Brain microvascular endothelial cell (primary cell): ENCODE results near the gene ELF1.
"Not testable (repeated sequence)": the region's sequence is repeated elsewhere in the genome, so short reads cannot be mapped to it uniquely, and the experiment has no call there.

Source experiments
- DNase-seq: peaks from one replicate; pipeline ENCODE4 v3.0.0-alpha.2; 2020
- H3K27ac ChIP-seq: fragments of 250-450 bp; sonication (Bioruptor Pico); 2 replicates; pipeline ENCODE4 v1.5.1; 2020; ENCODE audit warnings: mild to moderate bottlenecking, moderate library complexity
- H3K27me3 ChIP-seq: fragments of 250-450 bp; sonication (Bioruptor Pico); replicated peaks from 2 replicates; pipeline ENCODE4 v1.5.1; 2020; ENCODE audit warnings: mild to moderate bottlenecking
- H3K36me3 ChIP-seq: fragments of 250-450 bp; sonication (Bioruptor Pico); replicated peaks from 2 replicates; pipeline ENCODE4 v1.5.1; 2020; ENCODE audit warnings: mild to moderate bottlenecking
- H3K4me3 ChIP-seq: 2 replicates; pipeline ENCODE4 v1.5.1; 2011; ENCODE audit warnings: low read depth, mild to moderate bottlenecking, control low read depth, low read length, moderate library complexity
- in situ Hi-C: cut with HindIII; loops from 2 replicates; pipeline ENCODE4 v1.10.0; 2017; ENCODE audit warnings: low sequenced_read_pairs, low pct_ligation_motif_present
- TF ChIP-seq, protein P1 (sequence below): IDR thresholded peaks from 2 replicates; pipeline ENCODE4 v1.5.1; 2011; ENCODE audit warnings: low read depth, mild to moderate bottlenecking, moderate library complexity, low read length, control low read depth, inconsistent platforms; ENCODE audit errors: missing control alignments

ELF1 gene

DNA sequence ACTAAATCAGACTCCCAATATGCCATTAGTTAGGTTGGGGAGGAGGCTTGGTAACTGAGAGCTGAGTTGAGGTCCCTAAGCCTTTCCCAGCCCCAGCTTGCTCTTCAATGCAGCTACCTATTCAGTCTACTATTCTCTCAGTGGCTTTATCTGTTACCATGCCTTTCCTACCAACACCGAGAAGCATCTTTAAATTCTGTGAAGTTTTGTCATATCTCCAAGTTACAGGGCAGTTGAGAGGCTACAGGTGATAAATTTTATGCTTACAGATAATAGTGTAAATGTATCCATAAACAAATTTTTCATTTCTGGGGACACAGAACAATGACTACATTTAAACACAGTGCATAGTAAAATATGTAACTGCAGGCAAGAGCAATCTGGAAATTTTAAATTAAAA is 110.6 kb downstream of the ELF1 start:
- TF ChIP-seq, protein P1, sequence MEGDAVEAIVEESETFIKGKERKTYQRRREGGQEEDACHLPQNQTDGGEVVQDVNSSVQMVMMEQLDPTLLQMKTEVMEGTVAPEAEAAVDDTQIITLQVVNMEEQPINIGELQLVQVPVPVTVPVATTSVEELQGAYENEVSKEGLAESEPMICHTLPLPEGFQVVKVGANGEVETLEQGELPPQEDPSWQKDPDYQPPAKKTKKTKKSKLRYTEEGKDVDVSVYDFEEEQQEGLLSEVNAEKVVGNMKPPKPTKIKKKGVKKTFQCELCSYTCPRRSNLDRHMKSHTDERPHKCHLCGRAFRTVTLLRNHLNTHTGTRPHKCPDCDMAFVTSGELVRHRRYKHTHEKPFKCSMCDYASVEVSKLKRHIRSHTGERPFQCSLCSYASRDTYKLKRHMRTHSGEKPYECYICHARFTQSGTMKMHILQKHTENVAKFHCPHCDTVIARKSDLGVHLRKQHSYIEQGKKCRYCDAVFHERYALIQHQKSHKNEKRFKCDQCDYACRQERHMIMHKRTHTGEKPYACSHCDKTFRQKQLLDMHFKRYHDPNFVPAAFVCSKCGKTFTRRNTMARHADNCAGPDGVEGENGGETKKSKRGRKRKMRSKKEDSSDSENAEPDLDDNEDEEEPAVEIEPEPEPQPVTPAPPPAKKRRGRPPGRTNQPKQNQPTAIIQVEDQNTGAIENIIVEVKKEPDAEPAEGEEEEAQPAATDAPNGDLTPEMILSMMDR = no peak
- no peak for DNase-seq
- no peaks in the 10 kb centered on the region for H3K36me3 ChIP-seq
- no peak overlapping the region for H3K4me3 ChIP-seq
- in situ Hi-C loops = no loop called here
- H3K27me3 ChIP-seq = no peaks in the 10 kb centered on the region
- no peak overlapping the region for H3K27ac ChIP-seq

DNA sequence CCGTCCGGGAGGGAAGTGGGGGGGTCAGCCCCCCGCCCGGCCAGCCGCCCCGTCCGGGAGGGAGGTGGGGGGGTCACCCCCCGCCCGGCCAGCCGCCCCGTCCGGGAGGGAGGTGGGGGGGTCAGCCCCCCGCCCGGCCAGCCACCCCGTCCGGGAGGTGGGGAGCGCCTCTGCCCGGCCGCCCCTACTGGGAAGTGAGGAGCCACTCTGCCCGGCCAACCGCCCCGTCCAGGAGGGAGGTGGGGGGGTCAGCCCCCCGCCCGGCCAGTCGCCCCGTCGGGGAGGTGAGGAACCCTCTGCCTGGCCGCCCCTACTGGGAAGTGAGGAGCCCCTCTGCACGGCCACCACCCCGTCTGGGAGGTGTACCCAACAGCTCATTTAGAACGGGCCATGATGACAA is 118.1 kb downstream of the ELF1 start:
- H3K4me3 ChIP-seq, in situ Hi-C loops, H3K27me3 ChIP-seq, H3K36me3 ChIP-seq, DNase-seq, H3K27ac ChIP-seq: not testable (repeated sequence)

DNA sequence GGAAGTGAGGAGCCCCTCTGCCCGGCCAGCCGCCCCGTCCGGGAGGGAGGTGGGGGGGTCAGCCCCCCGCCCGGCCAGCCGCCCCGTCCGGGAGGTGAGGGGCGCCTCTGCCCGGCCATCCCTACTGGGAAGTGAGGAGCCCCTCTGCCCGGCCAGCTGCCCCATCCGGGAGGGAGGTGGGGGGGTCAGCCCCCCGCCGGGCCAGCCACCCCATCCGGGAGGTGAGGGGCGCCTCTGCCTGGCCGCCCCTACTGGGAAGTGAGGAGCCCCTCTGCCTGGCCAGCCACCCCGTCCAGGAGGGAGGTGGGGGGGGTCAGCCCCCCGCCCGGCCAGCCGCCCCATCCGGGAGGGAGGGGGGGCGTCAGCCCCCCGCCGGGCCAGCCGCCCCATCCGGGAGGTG is 118.5 kb downstream of the ELF1 start:
- in situ Hi-C loops, DNase-seq, H3K27me3 ChIP-seq, H3K4me3 ChIP-seq, H3K36me3 ChIP-seq, H3K27ac ChIP-seq: not testable (repeated sequence)

DNA sequence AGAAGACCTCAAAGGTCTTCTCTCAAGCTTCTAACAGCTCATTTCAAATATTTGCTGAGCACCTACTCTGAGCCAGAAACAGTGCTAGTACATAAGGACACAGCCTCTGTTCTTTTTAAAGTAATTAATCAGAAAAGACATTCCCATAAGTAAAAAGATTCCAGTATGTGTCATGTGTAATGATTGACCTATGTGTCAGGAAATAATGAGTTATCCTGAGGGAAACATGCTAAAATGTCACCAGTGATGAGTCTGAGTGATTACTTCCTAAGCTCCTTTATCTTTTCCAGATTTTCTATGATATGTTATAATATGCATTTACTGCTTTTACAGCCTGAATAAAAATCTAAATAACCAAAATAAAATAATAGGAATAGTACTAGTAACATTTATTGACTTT is 122.1 kb downstream of the ELF1 start:
- no peak overlapping the region for H3K4me3 ChIP-seq
- in situ Hi-C loops = no loop called here
- no peak for DNase-seq
- TF ChIP-seq, protein P1 = no peak
- no peaks in the 10 kb centered on the region for H3K36me3 ChIP-seq
- H3K27ac ChIP-seq = no peak overlapping the region
- H3K27me3 ChIP-seq = no peaks in the 10 kb centered on the region

DNA sequence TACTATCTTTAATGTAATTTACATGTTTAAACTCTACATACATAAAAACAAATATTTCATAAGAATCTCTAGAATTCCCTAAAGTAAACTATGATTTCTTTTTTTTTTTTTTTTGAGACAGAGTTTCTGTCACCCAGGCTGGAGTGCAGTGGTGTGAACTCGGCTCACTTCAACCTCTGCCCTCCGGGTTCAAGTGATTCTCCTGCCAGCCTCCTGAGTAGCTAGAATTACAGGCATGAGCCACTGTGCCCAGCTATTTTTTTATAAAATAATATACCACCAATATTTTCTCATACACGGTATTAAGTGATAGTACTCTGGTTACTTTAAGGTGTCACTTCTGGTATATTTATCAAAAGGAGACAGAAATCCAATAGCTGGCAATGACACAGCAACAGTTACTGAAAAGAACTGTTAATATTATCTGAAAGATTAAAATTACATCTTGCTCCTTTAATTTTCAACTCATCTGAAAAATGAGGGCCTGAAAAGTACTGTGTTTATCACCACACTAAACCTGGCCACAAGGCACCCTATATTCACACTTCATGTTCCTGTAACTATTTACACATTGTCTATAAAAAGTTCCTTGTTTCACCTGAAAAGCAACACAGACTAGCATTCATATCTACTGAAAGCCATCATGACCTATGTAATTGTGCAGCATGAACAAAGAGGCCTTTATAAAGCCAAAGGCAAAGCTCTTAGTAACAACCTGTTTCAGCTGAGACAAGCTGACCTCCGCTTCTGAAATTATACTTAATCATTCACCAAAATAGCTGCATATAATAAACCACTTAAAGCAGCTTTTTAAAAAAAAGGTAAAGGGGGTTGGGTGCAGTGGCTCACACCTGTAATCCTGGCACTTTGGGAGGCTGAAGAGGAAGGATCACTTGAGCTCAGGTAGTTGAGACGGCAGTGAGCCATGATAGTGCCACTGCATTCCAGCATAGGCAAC is 123.6 kb downstream of the ELF1 start:
- no peaks in the 10 kb centered on the region for H3K27me3 ChIP-seq
- H3K4me3 ChIP-seq = no peak overlapping the region
- TF ChIP-seq, protein P1 = no peak
- H3K27ac ChIP-seq = no peak overlapping the region
- no peak for DNase-seq
- in situ Hi-C loops = no loop called here
- H3K36me3 ChIP-seq = no peaks in the 10 kb centered on the region

DNA sequence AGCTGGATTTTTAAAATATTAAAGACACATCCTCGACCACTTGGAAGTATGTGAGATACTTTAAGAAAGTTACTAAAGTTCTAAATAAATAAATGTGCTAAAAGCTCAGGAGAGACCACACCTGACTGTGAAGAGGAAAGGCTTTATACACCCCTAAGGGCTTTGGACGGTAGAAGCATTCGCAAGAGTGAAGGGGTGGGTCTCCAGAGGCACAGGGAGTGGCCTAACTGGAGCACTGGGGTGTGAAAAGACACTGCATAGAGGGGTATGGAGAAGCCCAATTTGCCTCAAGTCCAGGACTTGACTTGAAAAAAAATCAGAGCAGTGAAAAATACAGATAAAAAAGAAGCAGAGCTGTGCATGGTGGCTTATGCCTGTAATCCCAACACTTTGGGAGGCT is 125.5 kb downstream of the ELF1 start:
- in situ Hi-C loops, DNase-seq, H3K27me3 ChIP-seq, H3K4me3 ChIP-seq, H3K27ac ChIP-seq, H3K36me3 ChIP-seq: not testable (repeated sequence)

DNA sequence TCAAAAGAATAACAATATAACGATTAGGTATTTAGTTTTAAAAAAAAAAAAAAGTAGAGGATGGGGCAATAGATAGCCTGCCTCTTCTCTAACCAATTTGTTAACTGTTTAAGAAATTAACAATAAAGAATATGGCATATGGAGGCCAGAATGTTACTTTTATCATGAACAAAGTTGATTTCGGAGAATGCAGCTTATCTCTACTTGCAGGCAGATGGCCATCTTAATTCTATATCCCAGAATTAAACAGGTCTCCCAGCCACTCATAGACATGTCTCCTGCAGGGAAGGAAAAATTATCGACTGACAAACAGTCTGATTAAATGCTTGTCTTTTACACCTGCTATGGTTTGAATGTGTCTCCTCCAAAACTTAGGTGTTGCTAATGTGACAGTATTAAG is 133.1 kb downstream of the ELF1 start:
- H3K36me3 ChIP-seq = no peaks in the 10 kb centered on the region
- no peak overlapping the region for H3K27ac ChIP-seq
- TF ChIP-seq, protein P1 = no peak
- no peak for DNase-seq
- no peaks in the 10 kb centered on the region for H3K27me3 ChIP-seq
- no peak overlapping the region for H3K4me3 ChIP-seq
- in situ Hi-C loops = no loop called here

DNA sequence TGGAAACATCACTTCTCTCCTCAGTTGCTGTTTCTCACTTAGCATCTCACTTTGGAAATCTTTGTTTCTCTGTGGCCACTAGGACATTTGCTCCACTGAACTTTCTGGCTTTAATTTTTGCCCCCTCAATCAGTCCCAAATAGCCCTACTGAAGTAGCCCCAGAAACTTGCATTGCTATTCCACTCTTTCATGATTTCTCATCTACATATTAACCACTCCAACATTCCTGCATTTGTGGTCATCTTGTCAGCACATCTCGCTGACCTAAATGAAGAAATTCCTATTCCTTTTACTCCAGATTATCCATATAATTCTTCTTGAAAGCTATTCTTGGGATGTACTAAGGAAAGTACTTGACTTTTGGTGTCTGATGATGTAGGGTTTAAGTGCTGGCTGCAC is 134.9 kb downstream of the ELF1 start:
- H3K4me3 ChIP-seq, H3K27ac ChIP-seq, H3K27me3 ChIP-seq, in situ Hi-C loops, H3K36me3 ChIP-seq, DNase-seq: not testable (repeated sequence)
